Measurements from ENCODE around the gene EXOC2.
"Not testable (repeated sequence)": the region's sequence is repeated elsewhere in the genome, so short reads cannot be mapped to it uniquely, and the experiment has no call there.

Gene EXOC2

DNA sequence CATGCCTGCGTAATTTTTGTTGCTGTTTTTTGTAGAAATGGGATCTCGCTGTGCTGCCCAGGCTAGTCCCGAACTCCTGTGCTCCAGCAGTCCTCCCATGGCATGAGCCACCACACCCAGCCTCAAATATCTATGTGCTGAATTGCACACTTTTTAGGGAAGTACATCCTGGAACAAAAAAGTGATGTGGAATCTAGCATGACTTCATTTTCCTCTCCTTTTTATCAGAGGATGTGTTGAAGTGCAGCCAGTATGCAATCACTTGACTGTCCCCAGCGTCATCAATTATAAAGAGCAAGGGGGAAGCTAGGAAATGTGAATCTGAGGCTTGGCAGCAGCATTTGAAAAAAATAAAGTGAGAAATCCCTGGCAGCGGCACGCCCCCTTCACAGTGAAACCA is 6.4 kb upstream of the EXOC2 start:
- in situ Hi-C loops (cut with MboI; ENCODE audit: low sequenced_read_pairs, unreplicated experiment), result no loop called here
- TF ChIP-seq, protein P1, sequence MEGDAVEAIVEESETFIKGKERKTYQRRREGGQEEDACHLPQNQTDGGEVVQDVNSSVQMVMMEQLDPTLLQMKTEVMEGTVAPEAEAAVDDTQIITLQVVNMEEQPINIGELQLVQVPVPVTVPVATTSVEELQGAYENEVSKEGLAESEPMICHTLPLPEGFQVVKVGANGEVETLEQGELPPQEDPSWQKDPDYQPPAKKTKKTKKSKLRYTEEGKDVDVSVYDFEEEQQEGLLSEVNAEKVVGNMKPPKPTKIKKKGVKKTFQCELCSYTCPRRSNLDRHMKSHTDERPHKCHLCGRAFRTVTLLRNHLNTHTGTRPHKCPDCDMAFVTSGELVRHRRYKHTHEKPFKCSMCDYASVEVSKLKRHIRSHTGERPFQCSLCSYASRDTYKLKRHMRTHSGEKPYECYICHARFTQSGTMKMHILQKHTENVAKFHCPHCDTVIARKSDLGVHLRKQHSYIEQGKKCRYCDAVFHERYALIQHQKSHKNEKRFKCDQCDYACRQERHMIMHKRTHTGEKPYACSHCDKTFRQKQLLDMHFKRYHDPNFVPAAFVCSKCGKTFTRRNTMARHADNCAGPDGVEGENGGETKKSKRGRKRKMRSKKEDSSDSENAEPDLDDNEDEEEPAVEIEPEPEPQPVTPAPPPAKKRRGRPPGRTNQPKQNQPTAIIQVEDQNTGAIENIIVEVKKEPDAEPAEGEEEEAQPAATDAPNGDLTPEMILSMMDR (IDR thresholded peaks at IDR 0.05; ENCODE audit: borderline replicate concordance, control extremely low read depth, extremely low read depth, insufficient read depth, missing control alignments), result no peak
- no peak for DNase-seq (ENCODE audit: low spot score)

DNA sequence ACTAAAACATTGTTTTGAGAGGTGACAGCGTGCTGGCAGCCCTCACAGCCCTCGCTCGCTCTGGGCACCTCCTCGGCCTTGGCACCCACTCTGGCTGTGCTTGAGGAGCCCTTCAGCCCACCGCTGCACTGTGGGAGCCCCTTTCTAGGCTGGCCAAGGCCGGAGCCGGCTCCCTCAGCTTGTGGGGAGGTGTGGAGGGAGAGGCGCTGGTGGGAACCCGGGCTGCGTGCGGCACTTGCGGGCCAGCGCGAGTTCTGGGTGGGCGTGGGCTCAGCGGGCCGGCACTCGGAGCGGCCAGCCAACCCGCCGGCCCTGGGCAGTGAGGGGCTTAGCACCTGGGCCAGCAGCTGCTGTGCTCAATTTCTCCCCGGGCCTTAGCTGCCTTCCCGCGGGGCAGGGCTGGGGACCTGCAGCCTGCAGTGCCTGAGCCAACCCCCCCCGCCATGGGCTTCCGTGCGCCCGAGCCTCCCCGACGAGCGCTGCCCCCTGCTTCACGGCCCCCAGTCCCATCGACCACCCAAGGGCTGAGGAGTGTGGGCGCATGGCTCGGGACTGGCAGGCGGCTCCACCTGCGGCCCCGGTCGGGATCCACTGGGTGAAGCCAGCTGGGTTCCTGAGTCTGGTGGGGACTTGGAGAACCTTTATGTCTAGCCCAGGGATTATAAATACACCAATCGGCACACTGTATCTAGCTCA is 1.6 kb upstream of the EXOC2 start:
- DNase-seq (ENCODE audit: low spot score); in situ Hi-C loops (cut with MboI; ENCODE audit: low sequenced_read_pairs, unreplicated experiment): not testable (repeated sequence)

DNA sequence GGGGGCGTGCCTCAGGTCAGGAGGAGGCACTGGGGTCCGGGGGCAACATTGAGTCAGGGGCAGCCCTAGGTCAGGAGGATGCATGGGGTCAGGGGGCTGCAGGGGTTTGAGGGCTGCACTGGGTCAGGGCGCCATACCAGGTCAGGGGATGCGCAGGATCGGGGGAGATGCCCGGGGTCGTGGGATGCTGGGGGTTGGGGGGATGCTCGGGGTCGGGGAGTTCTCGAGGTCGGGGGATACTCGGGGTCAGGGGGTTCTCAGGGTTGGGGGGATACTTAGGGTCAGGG is 727 bp upstream of the EXOC2 start:
- in situ Hi-C loops (cut with MboI; ENCODE audit: low sequenced_read_pairs, unreplicated experiment), result no loop called here
- TF ChIP-seq, protein P1 (IDR thresholded peaks at IDR 0.05; ENCODE audit: borderline replicate concordance, control extremely low read depth, extremely low read depth, insufficient read depth, missing control alignments), result no peak

DNA sequence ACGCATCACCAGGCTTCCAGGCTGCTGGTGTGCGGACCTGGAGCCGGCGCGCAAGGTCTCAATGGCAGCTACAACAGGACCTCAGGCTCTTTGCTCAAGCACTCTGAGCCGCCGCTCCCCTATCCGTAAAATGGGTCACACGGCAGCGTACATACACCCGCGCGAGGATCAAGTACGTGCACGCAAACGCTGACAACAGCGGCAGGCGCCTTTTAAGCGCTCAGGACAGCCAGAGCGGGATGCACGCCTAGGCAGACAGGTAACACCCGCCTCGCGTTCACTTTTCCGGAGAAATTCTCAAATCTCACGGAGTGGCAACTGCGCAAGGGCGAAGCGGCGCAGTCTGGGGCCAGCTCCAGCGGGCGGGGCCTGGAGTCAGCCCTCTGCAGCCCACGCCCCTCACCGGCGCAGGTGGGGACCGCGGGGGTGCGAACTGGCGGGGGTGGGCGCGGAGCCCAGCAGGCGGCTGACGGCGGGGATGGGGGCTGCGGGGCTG is 535 bp downstream of the EXOC2 start:
- TF ChIP-seq, protein P1 (IDR thresholded peaks at IDR 0.05; ENCODE audit: borderline replicate concordance, control extremely low read depth, extremely low read depth, insufficient read depth, missing control alignments), result no peak
- DNase-seq (ENCODE audit: low spot score), result peak; percentile 81
- in situ Hi-C loops (cut with MboI; ENCODE audit: low sequenced_read_pairs, unreplicated experiment), result no loop called here

More for the DNA sequence above, 727 bp upstream of the EXOC2 start:
- DNase-seq (ENCODE audit: low spot score), result no peak

DNA sequence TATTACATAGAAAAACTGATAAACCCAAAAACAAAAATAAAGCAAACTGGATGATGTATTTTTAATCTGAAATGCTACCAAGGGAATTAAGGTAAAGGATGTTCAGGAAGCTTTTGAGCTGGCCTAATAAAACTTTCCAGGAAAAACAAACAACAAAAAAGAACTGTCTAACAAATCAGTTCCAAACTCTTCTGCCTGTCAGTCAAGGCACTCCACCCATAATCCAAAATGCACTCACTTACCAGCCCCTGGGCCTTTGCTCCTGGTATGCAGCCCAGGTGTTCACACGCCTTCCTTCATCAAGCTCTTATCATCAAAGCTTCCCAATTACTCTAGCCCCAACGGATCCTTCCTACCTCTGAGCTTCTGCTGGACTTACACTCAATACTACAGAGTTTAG is 3.7 kb downstream of the EXOC2 start:
- in situ Hi-C loops (cut with MboI; ENCODE audit: low sequenced_read_pairs, unreplicated experiment), result no loop called here
- TF ChIP-seq, protein P1 (IDR thresholded peaks at IDR 0.05; ENCODE audit: borderline replicate concordance, control extremely low read depth, extremely low read depth, insufficient read depth, missing control alignments), result no peak

DNA sequence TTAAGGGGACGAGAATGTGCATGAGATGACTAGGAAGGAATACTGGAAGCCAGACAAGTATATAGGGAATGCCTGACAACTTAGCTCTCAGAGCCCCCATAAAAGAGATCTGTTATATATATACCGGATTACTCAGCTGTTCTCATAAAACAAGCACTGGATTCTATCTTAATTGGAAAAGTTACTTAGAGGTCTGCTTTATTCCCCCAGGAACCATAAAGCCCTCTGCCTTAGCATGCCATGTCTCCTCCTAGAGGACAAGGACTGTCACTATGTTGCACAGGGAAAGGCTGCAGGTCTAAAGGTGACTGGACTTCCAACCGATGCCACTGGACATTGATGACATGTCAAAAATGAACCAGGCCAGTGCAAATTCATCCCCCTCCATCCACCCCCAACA is 6.4 kb downstream of the EXOC2 start:
- in situ Hi-C loops (cut with MboI; ENCODE audit: low sequenced_read_pairs, unreplicated experiment), result no loop called here
- no peak for DNase-seq (ENCODE audit: low spot score)
- TF ChIP-seq, protein P1 (IDR thresholded peaks at IDR 0.05; ENCODE audit: borderline replicate concordance, control extremely low read depth, extremely low read depth, insufficient read depth, missing control alignments), result peak; percentile 10

More for the DNA sequence above, 3.7 kb downstream of the EXOC2 start:
- no peak for DNase-seq (ENCODE audit: low spot score)

DNA sequence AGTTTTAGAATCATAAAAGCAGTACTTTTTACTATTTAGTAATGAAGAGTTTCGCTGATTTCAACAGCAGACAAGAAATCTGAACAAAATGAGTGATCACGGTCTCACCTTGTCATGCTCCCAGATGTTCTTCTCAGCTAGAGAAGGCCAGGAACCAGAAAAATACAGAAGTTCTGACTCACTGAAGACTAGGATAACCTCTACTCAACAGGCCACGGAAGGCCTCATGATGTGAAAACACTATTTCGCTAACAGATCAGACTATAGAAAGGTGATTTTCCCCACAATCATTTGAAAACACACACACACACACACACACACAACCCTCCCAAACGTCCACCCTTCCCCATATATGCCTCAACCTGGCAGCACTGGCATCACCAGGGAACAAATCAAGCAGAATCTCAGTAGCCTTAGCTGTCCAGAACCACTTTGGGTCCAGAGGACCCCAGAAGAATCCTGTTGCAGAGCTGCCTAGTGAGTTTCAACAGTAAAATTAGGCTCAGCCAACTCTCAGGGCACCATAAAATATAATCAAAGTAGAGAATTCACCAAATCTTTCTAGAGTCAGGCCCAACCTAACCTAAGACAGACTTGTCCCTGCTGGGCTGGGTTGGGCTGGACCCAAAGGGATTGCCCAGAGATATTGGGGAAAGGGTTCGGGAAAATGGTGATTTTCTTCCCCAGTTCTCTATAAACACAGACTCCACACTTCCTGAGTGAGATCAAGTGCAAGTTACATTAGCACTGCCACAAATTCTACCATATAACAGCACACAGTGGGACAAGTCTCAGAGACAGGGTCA is 7.9 kb downstream of the EXOC2 start:
- in situ Hi-C loops (cut with MboI; ENCODE audit: low sequenced_read_pairs, unreplicated experiment), result no loop called here
- TF ChIP-seq, protein P1 (IDR thresholded peaks at IDR 0.05; ENCODE audit: borderline replicate concordance, control extremely low read depth, extremely low read depth, insufficient read depth, missing control alignments), result no peak
- DNase-seq (ENCODE audit: low spot score), result peak; percentile 76

Measured in GM13976 (cell line).